ENCODE measurements around the gene CDK6. TPM values are rescaled to one million over a fixed set of nuclear protein-coding genes. Genes with fewer than 3 reads are reported as not detected.

CDK6 gene
- total RNA-seq, 1 experiment from 2014 or later: 41.4 TPM

GRCh38 chr7:92808006-92808405, 28.4 kb downstream of the CDK6 start:
- H3K9ac ChIP-seq (ENCODE audit: low read length): no peak overlapping the region
- BruUV-seq (replicated peaks): no TSS peak
- H3K9me2 ChIP-seq (ENCODE audit: insufficient read depth): no peaks in the 10 kb centered on the region; the same call in 1 of the 2 replicates
- H3K36me3 ChIP-seq (ENCODE audit: control insufficient read depth in 1 of 2, insufficient read depth in 2 of 2, low read length in 2 of 2): no peaks in the 10 kb centered on the region
- intact Hi-C loops (cut with micrococcal nuclease): no loop called here
- H3K27ac ChIP-seq (ENCODE audit: low read depth, low read length): no peak overlapping the region
- H3K9me3 ChIP-seq (ENCODE audit: control insufficient read depth in 1 of 2, insufficient read depth in 1 of 2, low read depth in 1 of 2, low read length in 2 of 2): no peaks in the 10 kb centered on the region
- ATAC-seq: no peak
- no peak overlapping the region for H3K4me2 ChIP-seq (ENCODE audit: low read length)
- no peak overlapping the region for H3K4me3 ChIP-seq (replicated peaks in 1 of 2; ENCODE audit: low read depth in 1 of 2, low read length in 2 of 2)
- no peaks in the 10 kb centered on the region for H4K20me1 ChIP-seq (ENCODE audit: insufficient read depth)
- TF ChIP-seq EZH2 (IDR thresholded peaks at IDR 0.05) (no peak), YY1 (IDR thresholded peaks at IDR 0.05; ENCODE audit: extremely low read depth, insufficient replicate concordance, low read depth, low read length) (no peak), JUND (IDR thresholded peaks at IDR 0.05) (no peak), CBX3 (IDR thresholded peaks at IDR 0.05; ENCODE audit: low read depth) (no peak), SRF (IDR thresholded peaks at IDR 0.05; ENCODE audit: low read depth) (no peak)
- DNase-seq (ENCODE audit: low read depth, low spot score): no peak
- no peaks in the 10 kb centered on the region for H3K27me3 ChIP-seq (ENCODE audit: insufficient read depth, low read length)
- RAD21 ChIA-PET (ENCODE audit: low non-redundant PET in 1 of 2, low total read pairs in 2 of 2, uncharacterized antibody in 2 of 2, unreplicated experiment in 2 of 2): no interaction called here
- CTCF ChIA-PET: no interaction called here
- H2AFZ ChIP-seq (ENCODE audit: low read depth, low read length, poor library complexity, severe bottlenecking): no peak overlapping the region
- POLR2A ChIA-PET: no interaction called here
- H3K79me2 ChIP-seq (ENCODE audit: insufficient read depth, low read length): peaks cover 96% of the 10 kb centered on the region
- H3K4me1 ChIP-seq (ENCODE audit: control insufficient read depth in 1 of 2, insufficient read depth in 2 of 2, low read length in 2 of 2): peaks cover 16 to 31% of the 10 kb centered on the region in 2 experiments

- no peak for TF ChIP-seq POLR2A (IDR thresholded peaks at IDR 0.05; ENCODE audit: borderline replicate concordance, extremely low read depth, insufficient read depth, insufficient read length)
- Histone ChIP-seq H3K27me3 (ENCODE audit: insufficient read depth, low read length) (no peaks in the 10 kb centered on the region), H3K4me1 (ENCODE audit: control insufficient read depth in 1 of 2, insufficient read depth in 2 of 2, low read length in 2 of 2) (peaks cover 16 to 24% of the 10 kb centered on the region in 2 experiments), H3K4me3 (replicated peaks in 1 of 2; ENCODE audit: low read depth in 1 of 2, low read length in 2 of 2) (no peak overlapping the region), H3K9ac (ENCODE audit: low read length) (no peak overlapping the region), H3K4me2 (ENCODE audit: low read length) (no peak overlapping the region), H3K36me3 (ENCODE audit: control insufficient read depth in 1 of 2, insufficient read depth in 2 of 2, low read length in 2 of 2) (no peaks in the 10 kb centered on the region), H3K9me2 (ENCODE audit: insufficient read depth) (no peaks in the 10 kb centered on the region; the same call in 1 of the 2 replicates), H3K79me2 (ENCODE audit: insufficient read depth, low read length) (peaks cover 94% of the 10 kb centered on the region), H4K20me1 (ENCODE audit: insufficient read depth) (no peaks in the 10 kb centered on the region), H3K27ac (ENCODE audit: low read depth, low read length) (no peak overlapping the region), H2AFZ (ENCODE audit: low read depth, low read length, poor library complexity, severe bottlenecking) (no peak overlapping the region), H3K9me3 (ENCODE audit: control insufficient read depth in 1 of 2, insufficient read depth in 1 of 2, low read depth in 1 of 2, low read length in 2 of 2) (no peaks in the 10 kb centered on the region)
- RAD21 ChIA-PET (ENCODE audit: low non-redundant PET in 1 of 2, low total read pairs in 2 of 2, uncharacterized antibody in 2 of 2, unreplicated experiment in 2 of 2): no interaction called here
- CTCF ChIA-PET: no interaction called here
- intact Hi-C loops (cut with micrococcal nuclease): no loop called here
- DNase-seq (ENCODE audit: low read depth, low spot score): no peak
- POLR2A ChIA-PET: no interaction called here
- no peak for ATAC-seq
- BruUV-seq (replicated peaks): no TSS peak
Measured at GRCh38 chr7:92806496-92806895, 29.9 kb downstream of the CDK6 start.

Measured in HCT116 (cell line).